HepG2 (cell line): ENCODE results near the gene DHX58. TPM values are rescaled to one million over a fixed set of nuclear protein-coding genes. Genes with fewer than 3 reads are reported as not detected.
A peak's percentile ranks its signal among the peaks of the same experiment; 100 is the strongest.

Source experiments
- ATF7 ChIP-seq, 2 experiments: fragments of 450-650 bp in 1 of 2; sonication (generic) in 1 of 2; formaldehyde crosslinking in 1 of 2; IDR thresholded peaks; 2 replicates each; pipeline versions ENCODE4 v1.4.0 to v1.6.1; 2016 to 2020; ENCODE audit warnings: antibody characterized with exemption in 1 of 2, mild to moderate bottlenecking in 1 of 2, missing genetic modification reagents in 1 of 2
- ELK4 ChIP-seq: sonication (generic); formaldehyde crosslinking; IDR thresholded peaks from 2 replicates; pipeline ENCODE4 v1.9.0; 2021; ENCODE audit warnings: missing genetic modification reagents, borderline replicate concordance
- HNRNPLL ChIP-seq: fragments of 200-400 bp; formaldehyde crosslinking; IDR thresholded peaks from 2 replicates; pipeline ENCODE4 v1.6.1; 2017; ENCODE audit warnings: mild to moderate bottlenecking, low read depth, low read length; ENCODE audit not compliant: poor library complexity, severe bottlenecking
- HOXA3 ChIP-seq: sonication (generic); formaldehyde crosslinking; IDR thresholded peaks from 2 replicates; pipeline ENCODE4 v1.5.0; 2020; ENCODE audit warnings: missing genetic modification reagents
- SUZ12 ChIP-seq: fragments of 150-350 bp; IDR thresholded peaks from 2 replicates; pipeline ENCODE4 v1.6.1; 2014; ENCODE audit warnings: low read depth, low read length
- TFDP1 ChIP-seq: IDR thresholded peaks from 2 replicates; pipeline ENCODE4 v1.6.1; 2016; ENCODE audit warnings: missing compliant biosample characterization, missing genetic modification reagents, borderline replicate concordance
- TOPORS ChIP-seq: sonication (generic); formaldehyde crosslinking; IDR thresholded peaks from 2 replicates; pipeline ENCODE4 v1.8.0; 2023; ENCODE audit warnings: mild to moderate bottlenecking, missing genetic modification reagents
- ZFP36 ChIP-seq: fragments of 150-350 bp; IDR thresholded peaks from 2 replicates; pipeline ENCODE4 v1.6.1; 2018; ENCODE audit warnings: borderline replicate concordance, low read length, low read depth; ENCODE audit not compliant: partially characterized antibody
- ZMAT3 ChIP-seq: sonication (generic); formaldehyde crosslinking; conservative IDR thresholded peaks from 2 replicates; pipeline ENCODE4 v1.7.0; 2021; ENCODE audit warnings: missing genetic modification reagents
- ZNF207 ChIP-seq: fragments of 450-650 bp; IDR thresholded peaks from 2 replicates; pipeline ENCODE4 v1.6.1; 2016; ENCODE audit warnings: antibody characterized with exemption, borderline replicate concordance
- ZNF503 ChIP-seq: sonication (generic); formaldehyde crosslinking; IDR thresholded peaks from 2 replicates; pipeline ENCODE4 v1.4.0; 2020; ENCODE audit warnings: missing genetic modification reagents
- ZNF550 ChIP-seq: sonication (generic); formaldehyde crosslinking; IDR thresholded peaks from 2 replicates; pipeline ENCODE4 v1.4.0; 2020; ENCODE audit warnings: mild to moderate bottlenecking, missing genetic modification reagents, borderline replicate concordance
- ZNF709 ChIP-seq: sonication (generic); formaldehyde crosslinking; IDR thresholded peaks from 2 replicates; pipeline ENCODE4 v1.5.0; 2020; ENCODE audit warnings: mild to moderate bottlenecking, missing genetic modification reagents
- ZNF772 ChIP-seq: sonication (generic); formaldehyde crosslinking; IDR thresholded peaks from 2 replicates; pipeline ENCODE4 v1.5.0; 2020; ENCODE audit warnings: mild to moderate bottlenecking, missing genetic modification reagents
- polyA plus RNA-seq, 8 experiments: library from polyadenylated mRNA; depleted of rRNA in 3 of 8; stranded (reverse) in 7 of 8; unstranded in 1 of 8; fragments of >200 nt; fragmentation: Illumina TruSeq in 4 of 8; extraction: Trizol in 4 of 8; gene quantifications; 2 replicates each; pipeline versions ENCODE4 v1.2.1 to v1.2.3, GENCODE V29; 2011 to 2016; ENCODE audit warnings: low read depth in 4 of 8, missing spikeins in 1 of 8, mixed read lengths in 1 of 8; ENCODE audit not compliant: insufficient read depth in 1 of 8
- total RNA-seq, 5 experiments: library from RNA; depleted of rRNA; stranded (reverse); fragments of >200 nt; fragmentation: Illumina TruSeq; extraction: Trizol; gene quantifications; 2 replicates each; pipeline ENCODE4 v1.2.3, GENCODE V29; 2016; ENCODE audit warnings: low read depth in 1 of 5
- TF ChIP-seq, protein P1 (sequence below): sonication (generic); formaldehyde crosslinking; IDR thresholded peaks from 2 replicates; pipeline ENCODE4 v1.4.0; 2020; ENCODE audit warnings: missing genetic modification reagents
- TF ChIP-seq, protein P2 (sequence below): sonication (generic); formaldehyde crosslinking; IDR thresholded peaks from 2 replicates; pipeline ENCODE4 v1.5.1; 2020; ENCODE audit warnings: missing genetic modification reagents, mild to moderate bottlenecking, borderline replicate concordance
- TF ChIP-seq, protein P3 (sequence below): sonication (generic); formaldehyde crosslinking; conservative IDR thresholded peaks from 2 replicates; pipeline ENCODE4 v1.5.0; 2020; ENCODE audit warnings: missing genetic modification reagents

Gene DHX58
- total and polyA plus RNA-seq, 2 of the 13 experiments (the other 11 are each of a cell fraction or from before 2014, with no cell fraction given): 6.7 to 7.8 TPM

GRCh38 chr17:42120770-42121769, 8.6 kb upstream of the DHX58 start, which contains the start of gene KAT2A (continued):
- TF ChIP-seq, protein P1, sequence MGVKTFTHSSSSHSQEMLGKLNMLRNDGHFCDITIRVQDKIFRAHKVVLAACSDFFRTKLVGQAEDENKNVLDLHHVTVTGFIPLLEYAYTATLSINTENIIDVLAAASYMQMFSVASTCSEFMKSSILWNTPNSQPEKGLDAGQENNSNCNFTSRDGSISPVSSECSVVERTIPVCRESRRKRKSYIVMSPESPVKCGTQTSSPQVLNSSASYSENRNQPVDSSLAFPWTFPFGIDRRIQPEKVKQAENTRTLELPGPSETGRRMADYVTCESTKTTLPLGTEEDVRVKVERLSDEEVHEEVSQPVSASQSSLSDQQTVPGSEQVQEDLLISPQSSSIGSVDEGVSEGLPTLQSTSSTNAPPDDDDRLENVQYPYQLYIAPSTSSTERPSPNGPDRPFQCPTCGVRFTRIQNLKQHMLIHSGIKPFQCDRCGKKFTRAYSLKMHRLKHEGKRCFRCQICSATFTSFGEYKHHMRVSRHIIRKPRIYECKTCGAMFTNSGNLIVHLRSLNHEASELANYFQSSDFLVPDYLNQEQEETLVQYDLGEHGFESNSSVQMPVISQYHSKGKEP (CRISPR knock-in tag): peak; percentile 29; the same call in 1 of the 2 replicates
- TF ChIP-seq SUZ12 (peak; percentile 88), HNRNPLL (peak; percentile 92), ELK4 (CRISPR knock-in tag) (no peak), ZNF503 (CRISPR knock-in tag) (no peak), ZMAT3 (CRISPR knock-in tag) (no peak; the same call in 1 of the 2 replicates), ZNF207 (no peak), TFDP1 (CRISPR knock-in tag) (peak; percentile 53; the same call in 1 of the 2 replicates), HOXA3 (CRISPR knock-in tag) (peak; percentile 83), ZNF709 (CRISPR knock-in tag) (no peak), ATF7 (IDR thresholded peaks at IDR 0.05) (no peak), ATF7 (CRISPR knock-in tag; IDR thresholded peaks at IDR 0.05) (0 out of 2 replicates have a peak, but pooled peaks have one; percentile 26), ZFP36 (no peak), TOPORS (CRISPR knock-in tag) (no peak), ZNF772 (CRISPR knock-in tag) (peak; percentile 75; the same call in 1 of the 2 replicates), ZNF550 (CRISPR knock-in tag) (no peak)
- TF ChIP-seq, protein P2, sequence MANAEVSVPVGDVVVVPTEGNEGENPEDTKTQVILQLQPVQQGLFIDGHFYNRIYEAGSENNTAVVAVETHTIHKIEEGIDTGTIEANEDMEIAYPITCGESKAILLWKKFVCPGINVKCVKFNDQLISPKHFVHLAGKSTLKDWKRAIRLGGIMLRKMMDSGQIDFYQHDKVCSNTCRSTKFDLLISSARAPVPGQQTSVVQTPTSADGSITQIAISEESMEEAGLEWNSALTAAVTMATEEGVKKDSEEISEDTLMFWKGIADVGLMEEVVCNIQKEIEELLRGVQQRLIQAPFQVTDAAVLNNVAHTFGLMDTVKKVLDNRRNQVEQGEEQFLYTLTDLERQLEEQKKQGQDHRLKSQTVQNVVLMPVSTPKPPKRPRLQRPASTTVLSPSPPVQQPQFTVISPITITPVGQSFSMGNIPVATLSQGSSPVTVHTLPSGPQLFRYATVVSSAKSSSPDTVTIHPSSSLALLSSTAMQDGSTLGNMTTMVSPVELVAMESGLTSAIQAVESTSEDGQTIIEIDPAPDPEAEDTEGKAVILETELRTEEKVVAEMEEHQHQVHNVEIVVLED: peak; percentile 59; the same call in 1 of the 2 replicates
- TF ChIP-seq, protein P3, sequence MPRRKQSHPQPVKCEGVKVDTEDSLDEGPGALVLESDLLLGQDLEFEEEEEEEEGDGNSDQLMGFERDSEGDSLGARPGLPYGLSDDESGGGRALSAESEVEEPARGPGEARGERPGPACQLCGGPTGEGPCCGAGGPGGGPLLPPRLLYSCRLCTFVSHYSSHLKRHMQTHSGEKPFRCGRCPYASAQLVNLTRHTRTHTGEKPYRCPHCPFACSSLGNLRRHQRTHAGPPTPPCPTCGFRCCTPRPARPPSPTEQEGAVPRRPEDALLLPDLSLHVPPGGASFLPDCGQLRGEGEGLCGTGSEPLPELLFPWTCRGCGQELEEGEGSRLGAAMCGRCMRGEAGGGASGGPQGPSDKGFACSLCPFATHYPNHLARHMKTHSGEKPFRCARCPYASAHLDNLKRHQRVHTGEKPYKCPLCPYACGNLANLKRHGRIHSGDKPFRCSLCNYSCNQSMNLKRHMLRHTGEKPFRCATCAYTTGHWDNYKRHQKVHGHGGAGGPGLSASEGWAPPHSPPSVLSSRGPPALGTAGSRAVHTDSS (CRISPR knock-in tag): no peak
